GM18499 (cell line): Measurements from ENCODE around the gene TRRAP.

Source experiments
- ATAC-seq: cut with Tn5 transposase; IDR thresholded peaks from one replicate; pipeline ENCODE4 v1.9.1; 2021; ENCODE audit warnings: moderate number of reproducible peaks; ENCODE audit not compliant: insufficient read depth, unreplicated experiment

The TRRAP gene

DNA sequence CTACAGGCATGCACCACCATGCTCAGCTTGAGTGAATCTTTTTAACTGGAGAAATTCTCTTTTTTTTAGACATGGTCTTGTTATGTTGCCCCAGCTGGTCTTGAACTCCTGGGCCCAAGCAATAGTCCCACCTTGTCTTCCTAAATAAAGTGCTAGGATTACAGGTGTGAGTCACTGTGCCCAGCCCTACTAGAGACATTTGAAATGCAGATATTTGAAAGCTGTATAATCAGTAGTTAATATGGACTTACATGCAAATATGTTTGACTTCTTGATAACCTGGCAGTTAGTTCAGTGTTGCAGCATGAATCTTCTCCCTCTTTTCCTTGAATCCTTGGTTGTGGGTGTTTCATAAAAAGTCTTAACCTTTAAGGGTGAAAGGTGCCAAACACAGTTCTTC lies 8.7 kb downstream of the TRRAP start:
- ATAC-seq = no peak

DNA sequence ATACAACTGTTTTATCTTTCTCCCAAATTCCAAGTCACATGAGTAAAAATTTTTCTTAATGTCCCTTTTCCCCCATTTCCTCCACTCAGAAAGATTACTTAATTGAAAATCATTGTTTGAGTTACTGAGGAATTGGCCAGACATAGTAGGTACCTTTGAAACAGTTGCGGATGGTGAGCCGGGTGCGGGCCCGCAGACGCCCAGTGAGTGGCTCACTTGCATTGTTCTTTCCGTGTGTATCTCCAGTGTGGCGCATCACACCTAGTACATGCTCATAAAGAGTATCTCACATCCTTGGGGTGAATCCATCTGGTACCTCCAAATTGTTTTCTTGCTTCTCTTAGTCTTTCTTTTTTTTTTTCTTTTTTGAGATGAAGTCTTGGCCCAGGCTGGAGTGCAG lies 14.3 kb downstream of the TRRAP start:
- no peak for ATAC-seq

DNA sequence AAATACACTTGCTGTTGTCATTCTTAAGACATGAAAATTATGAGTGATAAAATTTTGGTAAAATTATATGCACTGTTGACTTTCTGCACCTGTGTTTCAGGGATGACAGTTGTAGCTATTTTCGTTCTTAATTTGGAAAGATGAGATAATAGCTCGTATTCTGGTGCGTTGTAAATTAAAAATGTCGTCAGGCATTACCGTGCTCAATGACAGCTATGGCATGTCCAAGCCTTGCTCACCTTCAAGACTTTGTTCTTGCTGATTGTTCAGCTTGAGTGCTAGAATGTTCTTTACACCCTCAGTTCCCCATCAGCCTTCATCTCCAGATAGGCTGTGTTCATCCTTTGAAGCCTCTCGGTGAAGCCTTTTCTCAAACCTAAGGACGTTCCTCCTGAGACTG lies 21.5 kb downstream of the TRRAP start:
- ATAC-seq = no peak

DNA sequence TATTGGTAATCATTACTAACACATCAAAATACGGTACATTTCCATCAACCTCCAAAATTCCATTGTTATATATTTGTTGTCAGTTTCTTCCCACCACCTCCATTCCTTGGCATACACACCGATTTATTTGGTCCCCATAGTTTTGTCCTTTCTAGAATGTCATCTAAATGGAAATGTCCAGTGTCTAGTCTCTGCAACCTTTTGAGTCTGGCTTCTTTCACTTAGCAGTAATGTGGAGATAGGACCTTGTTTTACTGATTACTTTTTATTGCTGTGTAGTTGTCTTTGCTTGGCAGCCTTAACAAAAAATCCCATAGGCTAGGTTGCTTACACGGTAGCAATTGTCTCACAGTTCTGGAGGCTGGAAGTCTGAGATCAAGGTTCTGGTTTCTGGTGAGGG lies 22.5 kb downstream of the TRRAP start:
- no peak for ATAC-seq

DNA sequence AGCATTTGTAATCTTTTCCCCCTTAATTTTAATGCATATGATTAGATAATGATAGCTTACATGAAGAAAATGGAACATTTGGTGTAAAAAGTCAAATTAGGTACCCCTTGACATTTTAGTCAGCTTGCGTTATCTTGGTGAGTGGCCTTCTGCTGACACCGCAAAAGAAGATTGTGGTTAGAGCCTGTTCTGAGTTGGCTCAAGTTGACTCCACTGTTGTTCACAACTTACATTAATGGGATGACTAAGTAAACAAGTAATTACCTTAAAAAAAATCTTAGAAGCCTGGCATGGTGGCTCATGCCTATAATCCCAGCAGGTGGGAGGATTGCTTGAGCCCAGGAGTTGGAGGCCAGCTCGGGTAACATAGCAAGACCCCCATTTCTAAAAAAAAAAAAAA lies 24.2 kb downstream of the TRRAP start:
- ATAC-seq = no peak

DNA sequence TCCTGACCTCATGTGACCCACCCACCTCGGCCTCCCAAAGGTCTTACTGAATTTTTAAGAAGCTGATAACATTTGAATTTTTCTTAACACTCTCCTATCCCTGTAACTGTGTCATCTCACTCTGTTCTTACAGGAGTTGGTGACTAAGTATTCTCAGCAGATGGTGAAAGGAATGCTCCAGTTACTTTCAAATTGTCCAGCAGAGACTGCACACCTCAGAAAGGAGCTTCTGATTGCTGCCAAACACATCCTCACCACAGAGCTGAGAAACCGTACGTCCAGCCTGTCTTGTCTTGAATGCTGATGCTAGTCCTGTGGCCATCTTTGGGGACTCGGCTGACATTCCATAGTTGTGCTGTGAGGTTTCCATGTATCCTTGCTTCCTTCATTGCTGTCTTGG lies 24.9 kb downstream of the TRRAP start:
- no peak for ATAC-seq

DNA sequence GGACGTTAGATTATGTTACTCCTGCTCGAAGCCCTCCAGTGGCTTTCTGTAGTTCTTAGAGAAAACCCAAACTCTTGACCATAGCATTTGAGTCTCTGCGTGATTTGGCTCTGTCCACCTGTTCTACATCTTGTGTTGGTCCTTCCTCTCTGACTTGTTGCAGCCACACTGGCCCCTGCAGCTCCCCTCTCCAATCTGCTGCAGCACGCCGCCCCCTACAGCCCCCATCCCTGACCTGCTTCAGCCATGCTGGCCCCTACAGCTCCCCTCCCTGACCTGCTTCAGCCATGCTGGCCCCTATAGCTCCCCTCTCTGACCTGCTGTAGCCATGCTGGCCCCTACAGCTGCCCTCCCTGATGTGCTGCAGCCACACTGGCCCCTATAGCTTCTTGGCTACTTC lies 29.2 kb downstream of the TRRAP start:
- ATAC-seq = no peak

DNA sequence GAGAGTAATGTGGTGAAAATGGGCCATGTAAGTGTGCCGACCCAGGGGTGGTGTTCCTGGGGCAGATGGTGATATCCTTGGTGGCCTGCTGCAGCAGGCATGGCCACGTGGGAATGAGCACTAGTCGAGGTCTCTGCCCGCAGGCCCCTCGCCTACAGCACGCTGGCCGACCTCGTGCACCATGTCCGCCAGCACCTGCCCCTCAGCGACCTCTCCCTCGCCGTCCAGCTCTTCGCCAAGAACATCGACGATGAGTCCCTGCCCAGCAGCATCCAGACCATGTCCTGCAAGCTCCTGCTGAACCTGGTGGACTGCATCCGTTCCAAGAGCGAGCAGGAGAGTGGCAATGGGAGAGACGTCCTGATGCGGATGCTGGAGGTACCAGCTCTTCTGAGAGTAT lies 30.3 kb downstream of the TRRAP start:
- ATAC-seq = no peak

DNA sequence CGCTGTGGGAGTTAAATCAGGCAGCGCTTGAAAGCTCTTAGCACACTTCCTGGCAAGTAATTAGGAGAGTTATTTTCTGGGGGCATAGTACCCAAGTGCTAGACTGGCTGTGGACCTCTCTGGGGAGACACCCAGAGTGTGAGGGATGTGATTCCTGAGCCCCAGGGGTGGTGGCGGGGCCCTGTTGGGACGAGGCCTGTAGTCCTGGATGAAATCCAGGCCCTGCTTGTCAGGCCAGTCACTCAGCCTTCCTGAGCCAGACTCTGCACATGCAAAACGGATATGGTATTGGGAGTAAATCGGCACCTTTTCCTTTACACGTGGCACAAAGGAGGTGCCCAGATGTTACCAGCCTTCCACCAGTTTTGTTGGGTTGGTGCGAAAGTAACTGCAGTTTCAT lies 31.2 kb downstream of the TRRAP start:
- ATAC-seq = no peak

DNA sequence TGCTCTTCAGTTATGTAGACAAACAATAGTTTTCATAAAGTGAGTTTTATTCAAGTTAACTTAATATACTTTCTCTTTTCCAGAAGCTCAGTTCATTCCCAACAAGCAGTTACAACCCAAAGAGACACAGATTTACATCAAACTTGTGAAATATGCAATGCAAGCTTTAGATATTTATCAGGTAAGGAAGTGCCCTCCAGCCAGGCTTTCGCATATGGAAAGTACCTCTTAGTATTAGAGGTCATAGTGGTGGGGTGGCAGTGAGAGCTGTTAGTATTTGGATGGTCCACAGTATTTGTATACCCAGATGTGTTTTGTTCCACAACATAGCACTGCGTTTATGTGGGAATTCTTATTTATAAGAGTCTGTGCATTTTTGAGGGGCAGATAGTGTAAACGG lies 32.1 kb downstream of the TRRAP start:
- no peak for ATAC-seq

DNA sequence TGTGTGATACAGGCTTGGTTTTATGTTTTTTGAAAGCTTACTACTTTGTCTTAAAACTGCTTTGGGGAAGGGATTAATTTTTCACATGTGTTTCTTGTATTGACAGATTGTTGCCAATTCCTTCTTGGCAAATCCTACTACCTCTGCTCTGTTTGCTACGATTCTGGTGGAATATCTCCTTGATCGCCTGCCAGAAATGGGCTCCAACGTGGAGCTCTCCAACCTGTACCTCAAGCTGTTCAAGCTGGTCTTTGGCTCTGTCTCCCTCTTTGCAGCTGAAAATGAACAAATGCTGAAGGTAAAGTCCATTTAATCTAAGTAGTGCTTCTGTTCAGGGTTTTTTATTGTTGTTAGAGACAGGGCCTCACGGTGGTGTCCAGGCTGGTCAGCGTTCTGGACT lies 33.6 kb downstream of the TRRAP start:
- ATAC-seq = no peak

DNA sequence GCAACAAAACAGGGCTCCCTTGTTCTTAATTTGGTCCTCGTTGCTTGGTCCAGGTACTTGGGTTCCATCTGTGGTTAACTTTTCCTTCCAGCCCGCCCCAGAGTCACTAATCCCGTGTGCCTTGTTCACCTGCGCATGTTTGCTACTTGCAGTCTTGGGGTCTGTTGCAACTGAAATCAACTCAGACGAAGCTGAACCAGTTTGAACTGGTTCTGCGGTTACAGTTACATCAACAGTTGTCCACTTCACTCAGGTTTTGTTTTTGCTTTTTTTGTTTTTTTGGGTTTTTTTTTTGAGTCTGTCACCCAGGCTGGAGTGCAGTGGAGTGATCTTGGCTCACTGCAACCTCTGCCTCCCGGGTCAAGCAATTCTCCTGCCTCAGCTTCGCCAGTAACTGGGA lies 34.7 kb downstream of the TRRAP start:
- no peak for ATAC-seq

DNA sequence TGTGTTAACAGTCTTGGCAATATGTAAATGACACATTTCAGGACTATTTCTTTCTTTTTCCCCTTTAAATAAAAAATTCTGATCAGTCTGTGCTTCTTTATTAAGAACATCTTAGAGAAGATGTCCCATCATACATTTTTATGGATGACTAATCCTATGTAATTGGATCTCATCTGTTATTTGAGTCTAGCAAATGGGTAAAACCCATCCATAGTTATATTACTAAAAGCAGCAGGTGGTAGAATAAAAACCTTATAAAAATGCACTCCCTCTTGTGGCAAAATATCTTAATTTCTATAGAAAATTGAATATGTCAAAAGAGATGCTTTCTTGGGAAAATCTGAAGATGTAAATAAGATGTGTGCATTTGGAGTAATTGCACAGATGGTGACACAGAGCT lies 35.3 kb downstream of the TRRAP start:
- ATAC-seq = no peak

DNA sequence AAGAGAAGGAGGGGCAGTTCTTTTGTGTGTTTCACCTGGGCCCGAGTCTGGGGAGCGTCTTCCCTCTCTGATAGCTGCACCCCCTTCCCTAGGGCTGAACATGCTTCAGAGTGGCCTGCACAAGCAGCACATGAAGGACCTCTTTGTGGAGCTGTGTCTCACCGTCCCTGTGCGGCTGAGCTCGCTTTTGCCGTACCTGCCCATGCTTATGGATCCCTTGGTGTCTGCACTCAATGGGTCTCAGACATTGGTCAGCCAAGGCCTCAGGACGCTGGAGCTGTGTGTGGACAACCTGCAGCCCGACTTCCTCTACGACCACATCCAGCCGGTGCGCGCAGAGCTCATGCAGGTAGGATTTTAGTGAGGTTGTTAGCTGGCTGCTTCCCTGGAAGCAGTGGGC lies 39.0 kb downstream of the TRRAP start:
- no peak for ATAC-seq

DNA sequence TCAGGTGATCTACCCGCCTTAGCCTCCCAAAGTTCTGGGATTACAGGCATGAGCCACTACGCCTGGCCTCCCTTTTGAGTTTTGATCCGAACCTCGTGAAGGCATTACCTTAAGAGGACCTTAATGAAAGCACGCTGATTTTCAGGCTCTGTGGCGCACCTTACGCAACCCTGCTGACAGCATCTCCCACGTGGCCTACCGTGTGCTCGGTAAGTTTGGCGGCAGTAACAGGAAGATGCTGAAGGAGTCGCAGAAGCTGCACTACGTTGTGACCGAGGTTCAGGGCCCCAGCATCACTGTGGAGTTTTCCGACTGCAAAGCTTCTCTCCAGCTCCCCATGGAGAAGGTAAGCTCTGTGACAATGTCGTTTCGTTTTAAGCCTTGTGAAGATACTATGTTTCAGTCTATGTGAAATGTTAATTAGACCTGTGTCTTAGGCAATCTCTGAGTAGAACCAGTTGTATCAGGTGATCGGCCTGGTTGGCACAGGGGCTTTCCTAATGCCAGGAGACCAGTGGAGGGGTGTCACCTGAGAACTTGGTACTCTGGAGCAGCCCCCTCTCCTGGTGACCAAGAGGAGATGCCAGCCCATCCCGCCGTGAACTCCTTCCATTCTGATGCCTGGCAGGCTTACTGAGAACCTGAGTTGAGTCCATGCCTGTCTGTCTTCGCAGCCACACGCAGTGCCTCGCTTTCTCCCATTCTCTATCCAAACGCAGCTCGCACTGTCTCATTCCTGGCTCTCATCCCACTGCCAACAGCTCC lies 43.5 kb downstream of the TRRAP start:
- no peak for ATAC-seq

DNA sequence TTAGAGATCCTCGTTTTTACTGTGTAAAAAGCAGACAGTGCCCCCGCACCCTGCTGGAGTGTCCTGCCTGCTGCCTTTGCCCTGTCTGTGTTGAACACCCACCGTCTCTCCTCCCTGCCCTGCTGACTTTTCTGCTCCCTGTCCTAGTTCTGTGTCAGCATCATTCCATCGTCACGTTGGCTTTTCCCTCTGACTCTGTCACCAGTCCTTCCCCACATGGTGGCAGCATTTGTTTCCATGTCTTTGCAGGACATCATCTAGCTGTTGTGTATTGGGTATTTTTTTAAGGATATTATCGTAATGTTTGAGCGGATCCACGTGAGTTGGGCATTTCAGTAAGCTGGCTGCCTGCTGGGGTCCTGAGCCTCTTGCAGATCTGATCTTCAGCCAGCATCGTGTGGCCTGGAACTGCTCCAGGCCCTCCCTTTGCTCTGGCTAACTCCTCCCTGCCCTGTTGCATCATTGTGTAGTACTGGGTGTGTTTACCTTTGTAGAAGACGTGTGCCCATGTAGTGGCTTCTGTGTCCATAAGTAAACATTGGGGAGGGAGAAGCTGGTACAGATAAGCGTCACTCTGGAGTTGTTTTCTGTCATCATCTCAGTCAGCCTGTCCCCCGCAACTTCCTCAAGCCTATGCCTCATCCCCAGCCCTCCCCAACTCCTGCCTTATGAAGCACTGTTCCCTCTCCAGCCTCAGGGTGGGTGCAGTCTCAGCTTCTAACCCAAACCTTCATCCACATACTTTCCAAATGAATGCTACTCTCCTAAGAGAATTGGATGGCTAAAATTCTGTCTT lies 44.3 kb downstream of the TRRAP start:
- no peak for ATAC-seq

DNA sequence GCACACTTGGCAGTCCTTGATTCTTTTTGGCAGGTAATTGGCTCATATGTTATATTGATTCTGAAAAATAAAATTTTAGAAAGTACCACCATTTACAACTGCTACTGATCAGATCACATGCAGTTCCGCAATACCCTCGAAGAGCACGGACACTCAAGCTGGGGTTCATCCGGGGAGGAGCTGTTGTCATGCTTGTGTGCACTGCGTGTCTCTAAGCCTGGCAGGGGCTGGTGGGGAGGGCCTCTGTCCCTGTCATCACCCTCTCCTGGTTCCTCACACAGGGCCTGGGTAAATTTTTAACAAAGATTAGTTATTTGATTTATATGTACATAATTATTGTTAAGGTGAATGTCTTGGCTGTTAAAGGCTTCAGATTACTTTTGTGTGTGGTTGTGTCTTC lies 45.2 kb downstream of the TRRAP start:
- ATAC-seq = no peak

DNA sequence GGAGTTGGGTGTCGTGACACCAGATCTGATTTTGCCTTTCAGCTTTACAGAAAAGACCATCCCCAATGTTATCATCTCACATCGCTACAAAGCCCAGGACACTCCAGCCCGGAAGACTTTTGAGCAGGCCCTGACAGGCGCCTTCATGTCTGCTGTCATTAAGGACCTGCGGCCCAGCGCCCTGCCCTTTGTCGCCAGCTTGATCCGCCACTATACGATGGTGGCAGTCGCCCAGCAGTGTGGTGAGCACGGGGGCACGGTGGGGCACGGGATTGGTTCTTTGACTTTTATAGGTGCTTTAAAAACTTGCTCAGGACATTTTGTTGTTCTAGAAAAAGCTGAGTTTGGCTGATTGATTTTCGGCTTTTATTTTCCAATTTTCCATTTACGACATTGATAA lies 48.8 kb downstream of the TRRAP start:
- ATAC-seq = no peak

DNA sequence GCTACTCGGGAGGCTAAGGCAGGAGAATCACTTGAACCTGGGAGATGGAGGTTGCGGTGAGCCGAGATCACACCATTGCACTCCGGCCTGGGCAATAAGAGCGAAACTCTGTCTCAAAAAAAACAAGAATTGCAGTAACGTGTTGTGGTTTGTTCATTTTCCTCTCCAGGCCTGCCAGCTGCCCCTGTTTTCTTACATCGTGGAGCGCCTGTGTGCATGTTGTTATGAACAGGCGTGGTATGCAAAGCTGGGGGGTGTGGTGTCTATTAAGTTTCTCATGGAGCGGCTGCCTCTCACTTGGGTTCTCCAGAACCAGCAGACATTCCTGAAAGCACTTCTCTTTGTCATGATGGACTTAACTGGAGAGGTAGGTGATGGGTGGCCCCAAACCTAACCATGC lies 52.1 kb downstream of the TRRAP start:
- ATAC-seq = no peak

DNA sequence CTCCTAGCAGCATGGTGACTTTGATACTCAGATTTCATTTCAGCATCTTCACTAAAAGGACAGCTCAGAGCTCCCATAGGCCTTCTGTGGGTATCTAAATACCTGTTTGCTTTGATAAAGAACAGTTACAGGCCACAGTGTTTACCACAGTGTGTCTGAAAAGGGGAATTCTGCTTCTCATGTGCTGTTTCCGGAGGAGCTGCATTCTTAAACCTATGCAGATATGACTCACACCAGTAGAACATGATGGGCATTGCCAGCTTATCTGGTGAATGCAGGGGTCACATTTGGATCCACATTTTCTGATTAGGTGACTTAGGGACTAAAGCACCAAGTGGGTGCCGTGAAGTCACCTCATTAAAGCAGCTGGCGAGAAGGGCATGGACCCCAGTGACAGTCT lies 52.6 kb downstream of the TRRAP start:
- no peak for ATAC-seq

DNA sequence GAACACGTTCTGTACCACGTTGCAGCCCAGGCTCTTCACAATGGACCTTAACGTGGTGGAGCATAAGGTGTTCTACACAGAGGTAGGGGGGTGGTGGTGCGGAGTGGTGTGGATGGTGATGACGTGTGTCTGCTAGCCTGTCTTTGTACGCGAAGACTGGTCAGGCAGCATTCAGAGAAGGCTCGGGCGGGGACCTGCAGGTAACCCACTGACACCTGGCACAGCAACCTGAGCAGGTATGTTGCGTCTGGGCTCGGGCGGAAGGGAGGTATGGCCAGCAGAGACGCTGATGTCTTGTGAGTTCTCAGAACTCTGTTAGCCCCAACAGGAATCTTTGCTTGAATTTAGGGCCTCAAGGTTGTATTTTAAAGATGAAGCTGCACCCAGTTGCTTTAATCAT lies 55.0 kb downstream of the TRRAP start:
- no peak for ATAC-seq

DNA sequence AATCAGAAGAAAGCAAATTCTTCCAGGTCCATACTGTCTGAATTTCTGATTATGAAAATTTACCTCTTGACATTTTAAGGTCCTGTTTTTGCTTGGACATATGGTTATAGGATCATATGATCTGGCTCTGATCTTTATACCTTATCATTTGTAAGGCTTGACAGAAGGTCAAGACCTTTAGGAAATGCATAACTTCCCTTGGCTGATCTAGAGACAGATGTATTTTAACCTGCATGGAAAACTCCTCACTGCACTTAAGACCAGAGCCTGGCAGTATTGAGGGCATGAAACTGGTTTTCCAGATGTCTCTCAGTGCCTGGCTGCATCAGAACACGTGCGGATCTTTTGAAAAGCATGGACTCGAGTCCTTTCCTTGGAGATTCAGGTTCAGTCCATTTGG lies 55.9 kb downstream of the TRRAP start:
- no peak for ATAC-seq
